ENCODE results near the gene CNOT6L. TPM values are rescaled to one million over a fixed set of nuclear protein-coding genes. Genes with fewer than 3 reads are reported as not detected.

Gene CNOT6L
- total and polyA plus RNA-seq, 2 donors (not counting 1 experiment from before 2014, with no cell fraction given) = 11.4 to 12.7 TPM

- Histone ChIP-seq H3K4me1 (ENCODE audit: control insufficient read depth, extremely low read depth, insufficient read depth, low read length) (no peaks in the 10 kb centered on the region), H3K27ac (ENCODE audit: insufficient read depth, low read length) (peak overlapping the region; percentile 82), H3K4me2 (ENCODE audit: extremely low read depth, insufficient read depth, low read length) (peak overlapping the region; percentile 77), H3K9ac (ENCODE audit: insufficient read depth, low read length) (peak overlapping the region; percentile 20), H3K27me3 (ENCODE audit: control insufficient read depth, insufficient read depth, low read length) (no peaks in the 10 kb centered on the region), H3K36me3 (ENCODE audit: control insufficient read depth, insufficient read depth, low read length) (no peaks in the 10 kb centered on the region), H3K4me3 (replicated peaks in 1 of 4; ENCODE audit: control extremely low read depth in 1 of 4, insufficient read depth in 1 of 4, low read depth in 3 of 4, low read length in 4 of 4) (peak overlapping the region; percentile 86 to 93 (median 90)), H3K79me2 (ENCODE audit: control insufficient read depth, insufficient read depth, low read length) (peaks cover 34% of the 10 kb centered on the region), H2AFZ (ENCODE audit: low read length) (peak overlapping the region; percentile 92), H3K9me3 (ENCODE audit: control insufficient read depth, insufficient read depth, low read depth, low read length) (no peaks in the 10 kb centered on the region), H4K20me1 (ENCODE audit: control insufficient read depth, extremely low read depth, insufficient read depth, low read length) (no peaks in the 10 kb centered on the region)
- TF ChIP-seq CTCF (conservative IDR thresholded peaks at IDR 0.05 in 1 of 2, IDR thresholded peaks at IDR 0.05 in 1 of 2; ENCODE audit: low read depth in 1 of 2, low read length in 2 of 2) (no peak), EZH2 (IDR thresholded peaks at IDR 0.05; ENCODE audit: low read length, missing control alignments) (no peak)
- peak in 1 of 2 donors; percentile 43 for DNase-seq (ENCODE audit: low read depth in 2 of 2)
Measured at GRCh38 chr4:77817304-77818072, 1.7 kb downstream of the CNOT6L start.

GRCh38 chr4:77816546-77816945 is 2.6 kb downstream of the CNOT6L start:
- no peaks in the 10 kb centered on the region for H3K27me3 ChIP-seq (ENCODE audit: control insufficient read depth, insufficient read depth, low read length)
- no peaks in the 10 kb centered on the region for H3K9me3 ChIP-seq (ENCODE audit: control insufficient read depth, insufficient read depth, low read depth, low read length)
- H2AFZ ChIP-seq (ENCODE audit: low read length) = no peak overlapping the region
- no peak for TF ChIP-seq CTCF (conservative IDR thresholded peaks at IDR 0.05 in 1 of 2, IDR thresholded peaks at IDR 0.05 in 1 of 2; ENCODE audit: low read depth in 1 of 2, low read length in 2 of 2)
- TF ChIP-seq EZH2 (IDR thresholded peaks at IDR 0.05; ENCODE audit: low read length, missing control alignments) = no peak
- H3K4me2 ChIP-seq (ENCODE audit: extremely low read depth, insufficient read depth, low read length) = no peak overlapping the region
- no peak overlapping the region for H3K27ac ChIP-seq (ENCODE audit: insufficient read depth, low read length)
- no peaks in the 10 kb centered on the region for H3K36me3 ChIP-seq (ENCODE audit: control insufficient read depth, insufficient read depth, low read length)
- H3K4me1 ChIP-seq (ENCODE audit: control insufficient read depth, extremely low read depth, insufficient read depth, low read length) = no peaks in the 10 kb centered on the region
- DNase-seq (ENCODE audit: low read depth in 2 of 2) = no peak
- no peak overlapping the region for H3K9ac ChIP-seq (ENCODE audit: insufficient read depth, low read length)
- H4K20me1 ChIP-seq (ENCODE audit: control insufficient read depth, extremely low read depth, insufficient read depth, low read length) = no peaks in the 10 kb centered on the region
- no peak overlapping the region for H3K4me3 ChIP-seq (replicated peaks in 1 of 4; ENCODE audit: control extremely low read depth in 1 of 4, insufficient read depth in 1 of 4, low read depth in 3 of 4, low read length in 4 of 4)
- peaks cover 34% of the 10 kb centered on the region for H3K79me2 ChIP-seq (ENCODE audit: control insufficient read depth, insufficient read depth, low read length)

- no peak for DNase-seq (ENCODE audit: low read depth in 2 of 2)
- Histone ChIP-seq H3K4me2 (ENCODE audit: extremely low read depth, insufficient read depth, low read length) (no peak overlapping the region), H3K27me3 (ENCODE audit: control insufficient read depth, insufficient read depth, low read length) (no peaks in the 10 kb centered on the region), H2AFZ (ENCODE audit: low read length) (no peak overlapping the region), H3K9me3 (ENCODE audit: control insufficient read depth, insufficient read depth, low read depth, low read length) (no peaks in the 10 kb centered on the region), H3K36me3 (ENCODE audit: control insufficient read depth, insufficient read depth, low read length) (no peaks in the 10 kb centered on the region), H4K20me1 (ENCODE audit: control insufficient read depth, extremely low read depth, insufficient read depth, low read length) (no peaks in the 10 kb centered on the region), H3K9ac (ENCODE audit: insufficient read depth, low read length) (no peak overlapping the region), H3K4me3 (replicated peaks in 1 of 4; ENCODE audit: control extremely low read depth in 1 of 4, insufficient read depth in 1 of 4, low read depth in 3 of 4, low read length in 4 of 4) (no peak overlapping the region), H3K4me1 (ENCODE audit: control insufficient read depth, extremely low read depth, insufficient read depth, low read length) (no peaks in the 10 kb centered on the region), H3K79me2 (ENCODE audit: control insufficient read depth, insufficient read depth, low read length) (peaks cover 34% of the 10 kb centered on the region), H3K27ac (ENCODE audit: insufficient read depth, low read length) (no peak overlapping the region)
- TF ChIP-seq CTCF (conservative IDR thresholded peaks at IDR 0.05 in 1 of 2, IDR thresholded peaks at IDR 0.05 in 1 of 2; ENCODE audit: low read depth in 1 of 2, low read length in 2 of 2) (no peak), EZH2 (IDR thresholded peaks at IDR 0.05; ENCODE audit: low read length, missing control alignments) (no peak)
Measured at GRCh38 chr4:77815636-77816035, 3.5 kb downstream of the CNOT6L start.
